NT2/D1 (cell line): ENCODE measurements around the gene DLX6.

Source experiments
- SUZ12 ChIP-seq: IDR thresholded peaks from 2 replicates; pipeline ENCODE4 v1.6.1; 2011; ENCODE audit not compliant: insufficient read length, insufficient read depth; ENCODE audit errors: extremely low read depth
- YY1 ChIP-seq: IDR thresholded peaks from 2 replicates; pipeline ENCODE4 v1.6.1; 2011; ENCODE audit not compliant: insufficient read length, insufficient read depth

GRCh38 chr7:97006055-97006815, 882 bp downstream of the DLX6 start:
- TF ChIP-seq SUZ12 (no peak), YY1 (no peak)
